Measurements from ENCODE around the gene XKR8.

The XKR8 gene

GRCh38 chr1:27960762-27961645 lies 1.2 kb downstream of the XKR8 start:
- no peak for DNase-seq (ENCODE audit: low read depth)
- H3K4me3 ChIP-seq (ENCODE audit: control insufficient read depth, low read depth, low read length) = peak overlapping the region; percentile 77
- TF ChIP-seq CTCF (IDR thresholded peaks at IDR 0.05; ENCODE audit: control insufficient read depth, insufficient read depth, low read depth, low read length, missing control alignments) = no peak

GRCh38 chr1:27961646-27962221 lies 2.0 kb downstream of the XKR8 start:
- no peak for DNase-seq (ENCODE audit: low read depth)

GRCh38 chr1:27963393-27963792 lies 3.6 kb downstream of the XKR8 start:
- no peak for TF ChIP-seq CTCF (IDR thresholded peaks at IDR 0.05; ENCODE audit: control insufficient read depth, insufficient read depth, low read depth, low read length, missing control alignments)
- no peak for DNase-seq (ENCODE audit: low read depth)
- no peak overlapping the region for H3K4me3 ChIP-seq (ENCODE audit: control insufficient read depth, low read depth, low read length)

More at GRCh38 chr1:27961646-27962221, 2.0 kb downstream of the XKR8 start:
- no peak overlapping the region for H3K4me3 ChIP-seq (ENCODE audit: control insufficient read depth, low read depth, low read length)
- no peak for TF ChIP-seq CTCF (IDR thresholded peaks at IDR 0.05; ENCODE audit: control insufficient read depth, insufficient read depth, low read depth, low read length, missing control alignments)

- TF ChIP-seq CTCF (IDR thresholded peaks at IDR 0.05; ENCODE audit: control insufficient read depth, insufficient read depth, low read depth, low read length, missing control alignments) = no peak
- no peak overlapping the region for H3K4me3 ChIP-seq (ENCODE audit: control insufficient read depth, low read depth, low read length)
- no peak for DNase-seq (ENCODE audit: low read depth)
Measured at GRCh38 chr1:27966402-27967105, 6.8 kb downstream of the XKR8 start.

- no peak for DNase-seq (ENCODE audit: low read depth)
- no peak for TF ChIP-seq CTCF (IDR thresholded peaks at IDR 0.05; ENCODE audit: control insufficient read depth, insufficient read depth, low read depth, low read length, missing control alignments)
- no peak overlapping the region for H3K4me3 ChIP-seq (ENCODE audit: control insufficient read depth, low read depth, low read length)
Measured at GRCh38 chr1:27967106-27967883, 7.5 kb downstream of the XKR8 start.

GRCh38 chr1:27967884-27968466 lies 8.2 kb downstream of the XKR8 start:
- DNase-seq (ENCODE audit: low read depth) = no peak
- H3K4me3 ChIP-seq (ENCODE audit: control insufficient read depth, low read depth, low read length) = no peak overlapping the region
- no peak for TF ChIP-seq CTCF (IDR thresholded peaks at IDR 0.05; ENCODE audit: control insufficient read depth, insufficient read depth, low read depth, low read length, missing control alignments)

All from AG09309 (cell line).